Activated T-cell treated with anti-CD3 and anti-CD28 coated beads for 24 hours (primary cell): ENCODE results near the gene SIRT7.
"Not testable (repeated sequence)": the region's sequence is repeated elsewhere in the genome, so short reads cannot be mapped to it uniquely, and the experiment has no call there.

ENCODE experiments used
- DNase-seq: peaks from one replicate; pipeline ENCODE4 v3.0.0-alpha.2; 2020; ENCODE audit warnings: low read depth

SIRT7 gene

DNA sequence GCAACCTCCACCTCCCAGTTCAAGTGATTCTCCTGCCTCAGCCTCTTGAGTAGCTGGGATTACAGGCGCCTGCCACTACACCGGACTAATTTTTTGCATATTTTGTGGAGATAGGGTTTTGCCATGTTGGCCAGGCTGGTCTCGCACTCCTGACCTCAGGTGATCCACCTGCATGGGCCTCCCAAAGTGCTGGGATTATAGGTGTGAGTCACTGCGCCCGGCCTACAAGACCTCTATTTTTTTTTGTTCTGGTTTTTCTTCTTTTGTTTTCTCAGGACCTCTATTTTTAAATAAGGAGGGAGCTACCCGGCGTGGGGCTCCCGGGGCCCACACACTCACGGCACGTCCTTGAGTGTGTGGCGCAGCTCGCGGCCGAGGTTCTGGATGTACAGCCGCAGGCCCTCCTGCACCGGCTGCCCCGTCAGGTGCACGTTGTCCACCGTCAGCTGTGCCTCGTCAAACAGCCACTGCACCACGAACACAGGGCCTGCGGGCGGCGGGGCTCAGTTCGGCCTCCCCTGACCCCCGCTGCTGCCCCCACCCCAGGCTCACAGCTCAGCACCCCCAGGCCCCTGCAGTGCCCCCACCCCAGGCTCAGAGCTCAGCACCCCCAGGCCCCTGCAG lies 37.2 kb upstream of the SIRT7 start:
- DNase-seq = no peak

DNA sequence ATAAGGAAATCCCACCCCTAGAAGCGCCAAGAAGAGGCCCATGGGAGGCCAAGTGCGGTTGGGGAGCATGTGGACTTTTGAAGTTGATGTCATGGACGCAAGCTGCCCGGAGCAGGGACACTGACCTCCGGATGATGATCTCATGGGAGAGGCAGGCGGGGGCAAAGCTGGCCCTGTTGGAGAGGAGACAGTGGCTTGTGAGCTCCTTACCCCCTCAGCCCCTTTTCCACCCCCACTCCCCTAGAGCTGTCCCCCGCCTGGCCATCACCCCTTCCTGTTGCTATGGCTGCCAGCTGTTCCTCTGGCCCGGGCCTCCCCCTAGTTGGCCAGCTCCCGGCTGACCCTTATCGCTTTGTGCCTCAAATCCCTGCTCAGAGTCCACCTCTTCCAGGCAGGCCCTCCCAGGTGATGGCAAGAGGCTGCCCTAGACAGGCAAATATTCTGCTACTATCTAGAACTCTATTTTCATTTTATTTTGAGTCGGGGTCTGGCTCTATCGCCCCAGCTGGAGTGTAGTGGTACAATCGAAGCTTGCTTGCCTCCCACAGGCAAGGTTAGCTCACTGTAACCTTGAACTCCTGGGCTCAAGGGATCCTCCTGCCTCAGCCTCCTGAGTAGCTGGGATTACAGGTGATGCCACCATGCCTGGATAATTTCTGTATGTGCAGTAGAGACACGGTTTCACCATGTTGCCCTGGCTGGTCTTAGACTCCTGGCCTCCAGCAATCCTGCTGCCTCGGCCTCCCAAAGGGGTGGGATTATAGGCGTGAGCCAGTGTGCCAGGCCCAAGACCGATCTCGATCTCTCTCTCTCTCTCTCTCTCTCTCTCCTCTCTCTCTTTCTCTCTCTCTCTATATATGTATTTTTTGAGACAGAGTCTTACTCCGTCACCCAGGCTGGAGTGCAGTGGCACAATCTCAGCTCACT lies 36.4 kb upstream of the SIRT7 start:
- no peak for DNase-seq

GRCh38 chr17:81953443-81953842 lies 35.5 kb upstream of the SIRT7 start:
- not testable (repeated sequence) for DNase-seq

DNA sequence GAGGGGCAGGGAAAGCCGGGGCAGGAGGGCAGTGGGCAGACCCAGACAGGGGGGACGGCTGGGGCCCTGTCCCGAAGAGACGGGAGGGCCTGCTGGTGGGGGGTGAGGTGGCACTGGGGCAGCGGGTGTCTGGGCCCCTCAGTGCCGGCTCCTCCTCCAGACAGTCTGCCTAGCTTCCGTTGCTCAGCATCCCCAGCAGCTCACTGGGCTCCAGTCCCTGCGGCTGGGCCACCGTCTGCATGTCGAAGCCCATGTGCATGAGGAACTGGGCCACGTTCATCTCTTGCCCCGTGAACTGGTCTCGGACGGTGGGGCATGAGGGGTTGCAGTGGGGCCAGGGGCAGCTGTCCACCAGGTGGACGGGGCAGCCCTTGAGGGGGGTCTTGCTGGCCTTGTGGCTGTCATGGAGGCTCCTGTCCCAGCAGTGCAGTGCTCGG lies 34.8 kb upstream of the SIRT7 start:
- DNase-seq = no peak

DNA sequence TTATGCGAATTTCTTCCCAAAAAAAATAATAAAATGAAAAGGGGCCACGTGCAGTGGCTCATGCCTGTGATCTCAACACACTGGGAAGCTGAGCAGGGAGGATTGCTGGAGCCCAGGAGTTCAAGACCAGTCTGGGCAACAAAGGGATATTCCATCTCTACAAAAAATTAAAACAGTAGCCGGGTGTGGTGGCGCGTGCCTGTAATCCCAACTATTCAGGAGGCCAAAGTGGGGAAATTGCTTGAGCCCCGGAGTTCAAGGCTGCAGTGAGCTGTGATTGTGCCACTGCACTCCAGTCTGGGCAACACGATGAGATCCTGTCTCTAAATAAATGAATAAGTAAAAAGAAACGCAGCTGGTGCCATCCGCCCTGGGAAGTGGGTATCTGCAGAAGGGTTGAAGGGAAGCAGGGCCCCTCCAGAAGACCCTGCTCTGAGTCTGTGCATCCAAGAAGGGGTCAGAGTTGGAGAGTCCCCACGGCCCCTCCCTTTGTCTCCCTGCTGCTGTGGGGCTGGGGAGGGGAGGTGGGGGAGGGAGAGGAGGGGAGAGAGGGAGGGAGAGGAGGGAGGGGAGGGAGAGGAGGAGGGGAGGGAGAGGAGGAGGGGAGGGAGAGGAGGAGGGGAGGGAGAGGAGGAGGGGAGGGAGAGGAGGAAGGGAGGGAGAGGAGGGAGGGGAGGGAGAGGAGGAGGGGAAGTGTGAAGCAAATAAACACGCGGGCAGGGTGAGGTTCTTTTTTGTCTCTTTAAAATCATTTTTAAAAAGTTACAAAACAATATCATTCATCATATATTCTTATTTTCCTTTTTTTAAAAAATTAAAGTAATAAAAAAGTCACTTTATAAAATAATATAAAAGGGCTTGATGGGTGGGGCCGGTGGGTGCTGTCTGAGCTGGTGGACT lies 34.1 kb upstream of the SIRT7 start:
- no peak for DNase-seq

DNA sequence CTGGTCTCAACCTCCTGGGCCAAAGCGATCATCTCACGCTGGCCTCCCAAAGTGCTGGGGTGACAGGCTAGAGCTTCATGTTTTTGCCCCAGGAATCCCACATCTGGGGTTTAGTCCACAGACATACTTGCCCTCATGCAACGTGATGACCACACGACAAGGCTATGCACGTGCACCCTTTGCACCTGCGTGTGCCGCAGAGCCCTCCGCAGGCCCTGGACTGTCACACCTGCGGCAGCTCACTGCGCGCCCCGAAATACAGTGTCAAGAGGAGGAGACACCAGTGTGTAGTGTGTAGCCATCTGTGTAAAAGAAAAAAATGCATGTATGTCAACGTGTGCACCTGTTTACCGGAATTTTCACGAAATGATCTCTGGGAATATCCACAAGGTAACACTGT lies 32.5 kb upstream of the SIRT7 start:
- no peak for DNase-seq

- DNase-seq = no peak
These were observed 30.8 kb upstream of the SIRT7 start for GRCh38 chr17:81948635-81949378.

DNA sequence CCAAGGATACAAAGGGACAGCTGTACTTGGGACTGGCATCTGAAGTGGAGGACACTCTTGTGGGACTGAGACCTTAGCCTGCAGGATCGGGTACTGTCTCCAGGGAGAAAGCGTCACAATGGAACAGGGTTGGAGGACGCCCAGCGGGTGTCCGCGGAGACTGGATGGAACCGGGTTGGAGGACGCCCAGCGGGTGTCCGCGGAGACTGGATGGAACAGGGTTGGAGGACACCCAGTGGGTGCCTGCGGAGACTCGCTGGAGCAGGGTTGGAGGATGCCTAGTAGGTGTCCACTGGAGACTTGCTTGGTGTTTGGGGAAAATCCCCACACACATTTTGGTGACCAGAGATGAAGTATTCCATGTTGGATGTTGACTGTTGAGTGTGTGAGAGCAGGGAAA lies 29.2 kb upstream of the SIRT7 start, which contains the start of gene MYADML2:
Gene MYADML2, minus strand, starts transcription at position 45 of the 400 bp plus-strand sequence. CDS start 5,492 bp downstream, outside the sequence.
- no peak for DNase-seq

DNA sequence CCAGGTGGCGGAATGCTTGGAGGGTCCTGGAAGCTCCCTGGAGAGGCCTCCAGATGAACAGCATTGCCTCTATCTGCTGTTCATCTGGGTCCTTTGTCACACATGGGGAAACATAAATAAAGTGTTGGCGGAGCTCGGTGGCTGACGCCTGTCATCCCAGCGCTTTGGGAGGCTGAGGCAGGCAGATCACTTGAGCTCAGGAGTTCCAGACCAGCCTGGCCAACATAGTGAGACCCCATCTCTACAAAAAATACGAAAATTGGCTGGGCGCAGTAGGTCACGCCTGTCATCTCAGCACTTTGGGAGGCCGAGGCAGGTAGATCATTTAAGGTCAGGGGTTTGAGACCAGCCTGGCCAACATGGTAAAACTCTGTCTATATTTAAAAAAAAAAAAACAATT lies 26.9 kb upstream of the SIRT7 start:
- DNase-seq = no peak

- no peak for DNase-seq
These were observed 24.2 kb upstream of the SIRT7 start for GRCh38 chr17:81942167-81942553.

DNA sequence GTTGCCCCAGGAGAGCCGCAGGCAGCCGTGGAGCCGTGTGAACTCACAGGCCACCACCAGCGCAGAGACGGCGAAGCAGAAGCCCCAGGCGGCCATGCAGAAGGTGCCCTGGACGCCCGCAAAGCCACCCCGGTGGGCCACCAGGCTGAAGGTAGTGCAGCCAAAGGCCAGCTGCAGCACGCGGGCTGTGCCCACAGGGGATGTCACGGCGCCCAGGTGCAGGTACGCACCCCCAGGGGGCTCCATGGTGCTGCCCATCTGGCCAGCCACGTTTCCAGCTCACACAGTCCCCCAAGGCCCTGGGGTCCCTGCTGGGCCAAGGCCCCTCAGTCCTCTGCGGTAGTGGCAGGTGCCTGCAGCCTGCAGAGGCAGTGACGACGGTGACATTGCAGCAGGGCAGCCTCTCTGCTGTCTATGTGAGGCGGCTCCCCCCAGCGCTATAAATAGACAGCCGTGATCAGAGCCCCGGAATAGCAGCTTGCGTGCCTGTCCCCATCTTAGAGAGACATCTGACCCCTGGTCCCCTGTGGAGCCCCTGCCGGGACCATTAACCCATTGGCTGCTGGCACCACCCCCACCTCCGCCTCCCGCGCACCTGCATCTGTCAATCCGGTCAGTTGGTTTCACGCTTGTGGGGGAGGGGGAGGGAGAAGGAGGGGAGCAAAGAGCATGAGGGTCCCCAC lies 23.6 kb upstream of the SIRT7 start:
- no peak for DNase-seq

DNA sequence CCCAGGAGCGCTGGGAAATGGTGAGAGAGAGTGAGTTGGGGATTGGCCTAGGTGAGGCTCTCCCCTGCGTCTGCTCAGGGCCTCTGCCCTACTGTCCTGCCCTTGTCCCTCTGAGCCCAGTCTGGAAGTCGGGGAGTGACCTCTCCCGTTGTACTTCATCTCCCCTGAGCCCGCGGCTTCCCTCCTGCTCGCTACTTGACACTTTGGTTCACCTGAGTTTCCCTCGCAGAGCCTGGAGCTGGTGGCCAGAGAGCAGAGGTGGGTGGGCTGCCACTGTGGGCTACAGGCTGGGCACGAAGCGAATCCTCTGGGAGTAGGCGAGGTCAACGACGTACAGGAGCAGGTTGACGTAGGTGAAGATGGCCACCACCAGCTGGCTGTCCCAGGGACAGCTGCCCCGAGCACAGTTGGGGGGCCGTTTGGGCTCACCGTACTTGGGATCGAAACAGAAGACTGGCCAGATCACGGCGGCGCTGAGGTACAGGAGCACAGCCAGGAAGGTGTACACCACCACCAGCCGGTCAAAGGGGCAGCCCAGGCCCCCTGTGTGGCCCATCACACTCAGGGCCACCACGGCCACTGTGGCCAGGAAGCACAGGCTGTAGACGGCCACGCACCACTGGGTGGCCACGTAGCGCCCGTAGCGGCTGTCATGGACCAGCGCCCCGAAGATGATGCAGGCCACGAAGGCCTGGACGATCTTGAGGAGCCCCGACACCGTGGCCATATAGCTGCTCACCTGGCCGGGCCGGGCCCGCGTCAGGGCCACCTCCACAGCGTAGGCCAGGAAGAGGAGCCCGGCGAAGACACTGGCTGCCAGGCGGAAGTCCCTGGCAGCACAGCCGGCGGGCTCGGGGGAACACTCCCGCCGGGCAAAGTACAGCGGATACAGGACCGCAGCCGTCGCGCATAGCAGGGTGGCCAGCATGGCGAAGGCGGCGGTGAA lies 22.8 kb upstream of the SIRT7 start:
- no peak for DNase-seq

GRCh38 chr17:81939881-81940385 lies 22.0 kb upstream of the SIRT7 start:
- DNase-seq = no peak

DNA sequence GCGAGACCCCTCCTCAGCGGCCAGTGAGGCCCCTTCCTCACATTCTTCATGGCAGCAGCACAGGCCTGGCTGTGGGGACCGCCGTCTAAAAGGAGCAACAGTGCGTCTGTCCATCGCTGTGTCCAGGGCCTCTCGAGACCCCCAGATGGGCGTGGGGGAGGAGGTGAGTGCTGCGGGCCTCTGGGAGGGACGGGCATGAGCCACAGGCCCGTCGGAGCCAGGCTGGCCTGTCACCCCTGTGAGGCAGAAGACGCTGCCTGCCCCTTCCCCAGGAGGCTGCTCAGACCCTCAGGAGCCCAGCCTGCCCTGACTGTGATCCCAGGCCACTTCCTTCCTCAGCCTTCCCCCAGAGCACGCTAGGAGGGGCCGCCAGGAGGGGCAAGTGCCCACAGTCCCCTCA lies 21.2 kb upstream of the SIRT7 start:
- DNase-seq = no peak

- no peak for DNase-seq
These were observed 17.7 kb upstream of the SIRT7 start for GRCh38 chr17:81935709-81936084.

- no peak for DNase-seq
These were observed 17.1 kb upstream of the SIRT7 start for GRCh38 chr17:81934850-81935708.

GRCh38 chr17:81934098-81934757 lies 16.3 kb upstream of the SIRT7 start:
- no peak for DNase-seq

GRCh38 chr17:81933178-81933699 lies 15.3 kb upstream of the SIRT7 start:
- no peak for DNase-seq
